OCI-LY3 (cell line): Measurements from ENCODE around the gene PRR36.

Experiments used
- EZH2phosphoT487 ChIP-seq: fragments of 200-600 bp; shearing (Covaris generic); IDR thresholded peaks from 2 replicates; pipeline ENCODE4 v1.6.1; 2018; ENCODE audit warnings: antibody characterized with exemption, mixed run types, low read depth
- TF ChIP-seq, protein P1 (sequence below): fragments of 200-600, 300-600 bp; sonication (generic); IDR thresholded peaks from 2 replicates; pipeline ENCODE4 v1.5.1; 2014; ENCODE audit warnings: antibody characterized with exemption, low read length, low read depth

DNA sequence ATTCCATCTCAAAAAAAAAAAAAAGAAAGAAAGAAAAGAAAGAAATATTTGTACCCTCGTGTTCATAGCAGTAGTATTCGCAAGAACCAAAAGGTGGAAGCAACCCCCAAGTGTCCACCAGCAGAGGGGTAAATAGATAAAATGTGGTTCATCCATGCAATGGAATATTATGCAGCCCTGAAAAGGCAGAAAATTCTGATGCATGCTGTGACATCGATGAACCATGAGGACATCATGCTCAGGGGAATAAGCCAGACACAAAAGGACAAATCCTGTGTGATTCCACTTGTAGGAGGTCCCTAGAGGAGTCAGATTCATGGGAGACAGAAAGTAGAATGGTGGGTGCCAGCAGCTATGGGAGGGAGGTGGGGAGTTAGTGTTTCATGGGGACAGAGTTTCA lies 7.7 kb upstream of the PRR36 start:
- TF ChIP-seq, protein P1, sequence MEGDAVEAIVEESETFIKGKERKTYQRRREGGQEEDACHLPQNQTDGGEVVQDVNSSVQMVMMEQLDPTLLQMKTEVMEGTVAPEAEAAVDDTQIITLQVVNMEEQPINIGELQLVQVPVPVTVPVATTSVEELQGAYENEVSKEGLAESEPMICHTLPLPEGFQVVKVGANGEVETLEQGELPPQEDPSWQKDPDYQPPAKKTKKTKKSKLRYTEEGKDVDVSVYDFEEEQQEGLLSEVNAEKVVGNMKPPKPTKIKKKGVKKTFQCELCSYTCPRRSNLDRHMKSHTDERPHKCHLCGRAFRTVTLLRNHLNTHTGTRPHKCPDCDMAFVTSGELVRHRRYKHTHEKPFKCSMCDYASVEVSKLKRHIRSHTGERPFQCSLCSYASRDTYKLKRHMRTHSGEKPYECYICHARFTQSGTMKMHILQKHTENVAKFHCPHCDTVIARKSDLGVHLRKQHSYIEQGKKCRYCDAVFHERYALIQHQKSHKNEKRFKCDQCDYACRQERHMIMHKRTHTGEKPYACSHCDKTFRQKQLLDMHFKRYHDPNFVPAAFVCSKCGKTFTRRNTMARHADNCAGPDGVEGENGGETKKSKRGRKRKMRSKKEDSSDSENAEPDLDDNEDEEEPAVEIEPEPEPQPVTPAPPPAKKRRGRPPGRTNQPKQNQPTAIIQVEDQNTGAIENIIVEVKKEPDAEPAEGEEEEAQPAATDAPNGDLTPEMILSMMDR = no peak
- TF ChIP-seq EZH2phosphoT487 = no peak
